Lung (tissue), 12 donors: Measurements from ENCODE around the gene L3MBTL3. TPM values are rescaled to one million over a fixed set of nuclear protein-coding genes. Genes with fewer than 3 reads are reported as not detected.

Experiments
- ATAC-seq: fragments of 200-7000 bp; cut with Tn5 transposase; one replicate; pipeline ENCODE4 v1.9.1; 2020; ENCODE audit warnings: moderate number of reproducible peaks; ENCODE audit not compliant: insufficient read depth, low FRiP score
- DNase-seq, 3 donors: peaks; one replicate each; pipeline ENCODE4 v3.0.0-alpha.2; 2013 to 2017
- H3K27ac ChIP-seq, 2 donors: one replicate each; pipeline ENCODE4 v1.5.1; 2013; ENCODE audit warnings: mild to moderate bottlenecking in 2 of 2, moderate library complexity in 2 of 2, control low read depth in 1 of 2, inconsistent platforms in 1 of 2, low read depth in 1 of 2, low read length in 1 of 2
- H3K27me3 ChIP-seq, 3 donors: one replicate each; pipeline ENCODE4 v1.5.1; 2013; ENCODE audit warnings: low read length in 2 of 3; ENCODE audit not compliant: control insufficient read depth in 3 of 3, insufficient read depth in 3 of 3
- H3K36me3 ChIP-seq, 4 donors: one replicate each; pipeline ENCODE4 v1.5.1; 2013; ENCODE audit warnings: low read length in 4 of 4, mild to moderate bottlenecking in 1 of 4, moderate library complexity in 1 of 4; ENCODE audit not compliant: control insufficient read depth in 4 of 4, insufficient read depth in 4 of 4
- H3K4me1 ChIP-seq, 5 donors: one replicate each; pipeline ENCODE4 v1.5.1; 2013; ENCODE audit warnings: low read length in 5 of 5, mild to moderate bottlenecking in 2 of 5, moderate library complexity in 1 of 5; ENCODE audit not compliant: control insufficient read depth in 5 of 5, insufficient read depth in 5 of 5
- H3K4me3 ChIP-seq: one replicate; pipeline ENCODE4 v1.5.1; 2013; ENCODE audit warnings: mild to moderate bottlenecking, control low read depth, moderate library complexity
- H3K9ac ChIP-seq, 2 donors: one replicate each; pipeline ENCODE4 v1.5.1; 2013; ENCODE audit warnings: low read length in 2 of 2, control low read depth in 1 of 2; ENCODE audit not compliant: insufficient read depth in 1 of 2
- H3K9me3 ChIP-seq, 4 donors: one replicate each; pipeline ENCODE4 v1.5.1; 2013; ENCODE audit warnings: low read length in 3 of 4, mild to moderate bottlenecking in 1 of 4, moderate library complexity in 1 of 4; ENCODE audit not compliant: control insufficient read depth in 4 of 4, insufficient read depth in 3 of 4
- WGBS, 2 donors: extraction: QIAGEN DNeasy Blood & Tissue Kit; methylation state at CpG; one replicate each; pipeline ENCODE4 v1.1.7; 2013; 5-methylcytosine and 5-hydroxymethylcytosine counted together
- polyA plus RNA-seq, 2 donors: library from polyadenylated mRNA; stranded (reverse); fragments of 200-250 nt; gene quantifications; one replicate each; pipeline ENCODE4 v1.2.1, GENCODE V29; 2013
- total RNA-seq, 2 donors: library from RNA; depleted of rRNA in 1 of 2; stranded (reverse); fragments of >200 nt in 1 of 2; gene quantifications; one replicate each; pipeline ENCODE4 v1.2.1, GENCODE V29; 2014 to 2021
- TF ChIP-seq, protein P1 (sequence below): IDR thresholded peaks from 2 replicates; pipeline ENCODE4 v1.5.1; 2012; ENCODE audit warnings: mild to moderate bottlenecking; ENCODE audit errors: control extremely low read depth, extremely low read depth
- donor health status: control.
- donor health status: control.
- donor health status: Bipolar disorder and iron deficiency.
- donor health status: healthy.
- donor health status: DM: yes; HTN: yes; CAD: no.

Gene L3MBTL3
- total and polyA plus RNA-seq, 4 donors = 2.0 to 15.9 (median 3.7) TPM

DNA sequence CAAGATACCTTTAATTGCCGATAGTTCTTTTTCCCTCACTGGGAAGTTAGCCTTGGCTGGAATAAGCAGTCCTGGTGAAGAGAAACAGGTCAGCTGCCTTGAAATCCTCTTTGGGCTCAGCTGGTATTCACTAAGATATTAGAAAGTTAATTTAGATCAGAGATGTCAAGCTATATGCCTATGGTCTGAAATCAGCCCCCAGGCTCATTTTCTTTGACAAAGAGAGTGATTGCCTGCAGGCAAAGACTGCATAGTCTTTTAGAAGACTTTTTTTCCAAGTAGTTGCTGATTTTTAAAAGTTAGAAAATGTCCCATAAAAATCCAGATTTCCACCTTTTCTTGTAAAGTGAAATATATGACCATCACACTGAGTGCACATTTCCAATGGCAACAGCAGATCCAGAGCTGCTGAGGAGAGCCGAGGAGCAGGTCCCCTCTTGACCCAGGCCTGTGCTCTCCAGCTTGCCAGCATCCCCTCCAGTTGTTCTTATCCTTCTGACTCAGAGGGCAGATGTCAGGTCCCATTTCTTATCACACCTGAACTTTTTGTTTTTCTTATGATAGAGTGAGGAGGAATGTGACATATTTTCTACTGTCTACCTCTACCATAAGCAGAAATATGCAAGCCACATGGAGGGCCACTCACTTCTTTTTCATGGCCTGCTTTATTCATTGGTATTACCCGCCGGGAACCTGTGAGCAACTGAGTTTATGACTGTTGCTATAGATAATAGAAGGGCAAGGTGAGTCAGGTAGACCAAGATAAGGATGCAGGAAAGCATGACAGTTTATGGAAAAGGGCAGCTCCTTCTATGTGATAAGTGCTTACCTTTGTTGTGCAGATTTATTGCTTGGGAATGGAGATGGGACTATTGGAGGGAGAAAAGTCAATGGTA is 17.6 kb upstream of the L3MBTL3 start:
- H3K4me1 ChIP-seq = no peaks in the 10 kb centered on the region
- H3K27ac ChIP-seq = no peak overlapping the region
- no peak for ATAC-seq
- TF ChIP-seq, protein P1, sequence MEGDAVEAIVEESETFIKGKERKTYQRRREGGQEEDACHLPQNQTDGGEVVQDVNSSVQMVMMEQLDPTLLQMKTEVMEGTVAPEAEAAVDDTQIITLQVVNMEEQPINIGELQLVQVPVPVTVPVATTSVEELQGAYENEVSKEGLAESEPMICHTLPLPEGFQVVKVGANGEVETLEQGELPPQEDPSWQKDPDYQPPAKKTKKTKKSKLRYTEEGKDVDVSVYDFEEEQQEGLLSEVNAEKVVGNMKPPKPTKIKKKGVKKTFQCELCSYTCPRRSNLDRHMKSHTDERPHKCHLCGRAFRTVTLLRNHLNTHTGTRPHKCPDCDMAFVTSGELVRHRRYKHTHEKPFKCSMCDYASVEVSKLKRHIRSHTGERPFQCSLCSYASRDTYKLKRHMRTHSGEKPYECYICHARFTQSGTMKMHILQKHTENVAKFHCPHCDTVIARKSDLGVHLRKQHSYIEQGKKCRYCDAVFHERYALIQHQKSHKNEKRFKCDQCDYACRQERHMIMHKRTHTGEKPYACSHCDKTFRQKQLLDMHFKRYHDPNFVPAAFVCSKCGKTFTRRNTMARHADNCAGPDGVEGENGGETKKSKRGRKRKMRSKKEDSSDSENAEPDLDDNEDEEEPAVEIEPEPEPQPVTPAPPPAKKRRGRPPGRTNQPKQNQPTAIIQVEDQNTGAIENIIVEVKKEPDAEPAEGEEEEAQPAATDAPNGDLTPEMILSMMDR = no peak
- no peaks in the 10 kb centered on the region for H3K36me3 ChIP-seq
- peaks cover 0 to 2% (median 0%) of the 10 kb centered on the region in 3 donors for H3K27me3 ChIP-seq
- 65 to 82% methylated on average over 4 of the region's 4 CpGs for WGBS, 2 donors
- H3K4me3 ChIP-seq = no peak overlapping the region
- no peak overlapping the region for H3K9ac ChIP-seq
- no peaks in the 10 kb centered on the region for H3K9me3 ChIP-seq
- DNase-seq = no peak

DNA sequence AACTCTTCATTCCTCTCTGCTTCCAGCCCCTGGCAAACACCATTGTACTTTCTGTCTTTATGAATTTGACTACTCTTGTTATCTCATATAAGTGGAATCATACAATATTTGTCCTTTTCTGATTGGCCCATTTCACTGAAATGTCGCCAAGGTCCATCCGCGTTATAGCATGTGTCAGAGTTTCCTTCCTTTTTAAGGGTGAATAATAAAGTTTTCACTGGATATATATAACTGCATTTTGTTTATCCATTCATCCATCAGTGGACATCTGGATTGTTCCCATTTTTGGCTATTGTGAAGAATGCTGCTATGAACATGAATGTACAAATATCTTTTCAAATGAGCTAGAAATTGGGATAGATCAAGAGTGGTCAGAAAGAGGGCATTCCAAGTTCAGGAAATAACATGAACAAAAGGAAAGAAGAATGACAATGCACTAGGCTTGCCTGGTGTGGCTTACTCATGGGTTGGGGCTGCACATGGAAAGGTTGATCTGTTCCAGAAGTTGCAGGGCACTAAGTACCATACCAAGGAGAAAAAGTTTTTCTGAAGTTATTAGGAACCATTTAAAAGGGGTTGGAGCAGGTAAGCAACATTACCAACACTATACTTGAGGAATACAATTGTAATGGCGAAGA is 10.0 kb upstream of the L3MBTL3 start:
- H3K27me3 ChIP-seq = no peaks in the 10 kb centered on the region
- no peak for ATAC-seq
- no peak for DNase-seq
- no peaks in the 10 kb centered on the region for H3K36me3 ChIP-seq
- WGBS, 2 donors = 62 to 83% methylated on average over 4 of the region's 4 CpGs
- TF ChIP-seq, protein P1 = no peak
- H3K9ac ChIP-seq = no peak overlapping the region
- no peaks in the 10 kb centered on the region for H3K9me3 ChIP-seq
- H3K27ac ChIP-seq = no peak overlapping the region
- H3K4me3 ChIP-seq = no peak overlapping the region
- H3K4me1 ChIP-seq = no peaks in the 10 kb centered on the region

DNA sequence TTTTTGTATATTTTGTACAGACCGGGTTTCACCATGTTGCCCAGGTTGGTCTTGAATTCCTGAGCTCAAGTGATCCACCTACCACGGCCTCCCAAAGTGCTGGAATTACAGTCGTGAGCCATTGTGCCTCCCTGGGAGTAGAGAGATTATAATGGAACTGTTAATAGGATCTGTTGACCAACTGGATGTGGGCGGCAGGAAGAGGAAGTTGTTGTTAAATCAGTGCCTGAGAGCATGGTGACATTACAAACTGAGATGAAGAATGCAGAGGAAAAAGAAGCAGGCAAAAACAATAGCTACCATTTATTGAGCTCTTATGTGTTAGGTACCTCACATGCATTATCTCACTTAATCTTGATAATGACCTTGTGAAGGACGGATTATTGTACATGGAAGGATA is 9.2 kb upstream of the L3MBTL3 start:
- WGBS, 2 donors = 60 to 63% methylated on average over 5 of the region's 5 CpGs
- ATAC-seq = no peak
- TF ChIP-seq, protein P1 = no peak

More for the DNA sequence above, 9.2 kb upstream of the L3MBTL3 start:
- Histone ChIP-seq H3K27ac (no peak overlapping the region), H3K9me3 (no peaks in the 10 kb centered on the region), H3K27me3 (no peaks in the 10 kb centered on the region), H3K36me3 (no peaks in the 10 kb centered on the region), H3K9ac (no peak overlapping the region), H3K4me3 (no peak overlapping the region), H3K4me1 (no peaks in the 10 kb centered on the region)
- DNase-seq = no peak
